Measurements from ENCODE around the gene IGSF8.

IGSF8 gene

GRCh38 chr1:160108888-160109662 lies 10.7 kb upstream of the IGSF8 start:
- Histone ChIP-seq H3K9me3 (ENCODE audit: severe bottlenecking) (no peaks in the 10 kb centered on the region), H3K4me1 (ENCODE audit: insufficient read depth, poor library complexity, severe bottlenecking) (no peaks in the 10 kb centered on the region), H3K4me3 (ENCODE audit: severe bottlenecking) (no peak overlapping the region), H3K27ac (ENCODE audit: poor library complexity, severe bottlenecking) (no peak overlapping the region), H3K36me3 (ENCODE audit: low read depth) (no peaks in the 10 kb centered on the region), H3K27me3 (ENCODE audit: insufficient read depth, poor library complexity, severe bottlenecking) (no peaks in the 10 kb centered on the region)
- TF ChIP-seq CTCF (IDR thresholded peaks at IDR 0.05; ENCODE audit: poor library complexity, severe bottlenecking) = peak; percentile 41
- DNase-seq (ENCODE audit: low spot score) (no peak), ATAC-seq (ENCODE audit: low read depth) (no peak)

GRCh38 chr1:160107512-160107911 lies 9.1 kb upstream of the IGSF8 start:
- Histone ChIP-seq H3K4me1 (ENCODE audit: insufficient read depth, poor library complexity, severe bottlenecking) (no peaks in the 10 kb centered on the region), H3K9me3 (ENCODE audit: severe bottlenecking) (no peaks in the 10 kb centered on the region), H3K4me3 (ENCODE audit: severe bottlenecking) (no peak overlapping the region), H3K36me3 (ENCODE audit: low read depth) (no peaks in the 10 kb centered on the region), H3K27ac (ENCODE audit: poor library complexity, severe bottlenecking) (no peak overlapping the region), H3K27me3 (ENCODE audit: insufficient read depth, poor library complexity, severe bottlenecking) (no peaks in the 10 kb centered on the region)
- no peak for DNase-seq (ENCODE audit: low spot score)
- TF ChIP-seq CTCF (IDR thresholded peaks at IDR 0.05; ENCODE audit: poor library complexity, severe bottlenecking) = no peak
- no peak for ATAC-seq (ENCODE audit: low read depth)

- no peaks in the 10 kb centered on the region for H3K9me3 ChIP-seq (ENCODE audit: severe bottlenecking)
- no peaks in the 10 kb centered on the region for H3K27me3 ChIP-seq (ENCODE audit: insufficient read depth, poor library complexity, severe bottlenecking)
- H3K4me1 ChIP-seq (ENCODE audit: insufficient read depth, poor library complexity, severe bottlenecking) = no peaks in the 10 kb centered on the region
- H3K36me3 ChIP-seq (ENCODE audit: low read depth) = no peaks in the 10 kb centered on the region
- no peak for ATAC-seq (ENCODE audit: low read depth)
- no peak overlapping the region for H3K4me3 ChIP-seq (ENCODE audit: severe bottlenecking)
- TF ChIP-seq CTCF (IDR thresholded peaks at IDR 0.05; ENCODE audit: poor library complexity, severe bottlenecking) = no peak
- DNase-seq (ENCODE audit: low spot score) = no peak
- H3K27ac ChIP-seq (ENCODE audit: poor library complexity, severe bottlenecking) = no peak overlapping the region
Measured at GRCh38 chr1:160105155-160105554, 6.7 kb upstream of the IGSF8 start.

GRCh38 chr1:160104486-160104885 lies 6.1 kb upstream of the IGSF8 start:
- DNase-seq (ENCODE audit: low spot score) = no peak
- no peak overlapping the region for H3K27ac ChIP-seq (ENCODE audit: poor library complexity, severe bottlenecking)
- no peaks in the 10 kb centered on the region for H3K9me3 ChIP-seq (ENCODE audit: severe bottlenecking)
- no peaks in the 10 kb centered on the region for H3K4me1 ChIP-seq (ENCODE audit: insufficient read depth, poor library complexity, severe bottlenecking)
- H3K4me3 ChIP-seq (ENCODE audit: severe bottlenecking) = no peak overlapping the region
- TF ChIP-seq CTCF (IDR thresholded peaks at IDR 0.05; ENCODE audit: poor library complexity, severe bottlenecking) = no peak
- H3K27me3 ChIP-seq (ENCODE audit: insufficient read depth, poor library complexity, severe bottlenecking) = no peaks in the 10 kb centered on the region
- H3K36me3 ChIP-seq (ENCODE audit: low read depth) = no peaks in the 10 kb centered on the region
- ATAC-seq (ENCODE audit: low read depth) = no peak

Measured in RWPE2 (cell line).